ENCODE results near the gene DLEC1.

The DLEC1 gene

GRCh38 chr3:38015485-38015884 is 23.5 kb upstream of the DLEC1 start:
- no peak for DNase-seq (ENCODE audit: insufficient read length)
- no peak for FAIRE-seq
- TF ChIP-seq POLR2AphosphoS5 (IDR thresholded peaks at IDR 0.05; ENCODE audit: low read depth, low read length) (no peak), TAF1 (IDR thresholded peaks at IDR 0.05; ENCODE audit: borderline replicate concordance, low read depth, low read length) (no peak), POLR2A (IDR thresholded peaks at IDR 0.05; ENCODE audit: low read depth, low read length) (no peak)

- no peak for FAIRE-seq
- no peak for TF ChIP-seq POLR2A (IDR thresholded peaks at IDR 0.05; ENCODE audit: low read depth, low read length)
- no peak for TF ChIP-seq POLR2AphosphoS5 (IDR thresholded peaks at IDR 0.05; ENCODE audit: low read depth, low read length)
- TF ChIP-seq TAF1 (IDR thresholded peaks at IDR 0.05; ENCODE audit: borderline replicate concordance, low read depth, low read length): no peak
- DNase-seq (ENCODE audit: insufficient read length): no peak
Observed at GRCh38 chr3:38015984-38016383, 23.0 kb upstream of the DLEC1 start.

- no peak for FAIRE-seq
- TF ChIP-seq POLR2A (IDR thresholded peaks at IDR 0.05; ENCODE audit: low read depth, low read length): no peak
- TF ChIP-seq POLR2AphosphoS5 (IDR thresholded peaks at IDR 0.05; ENCODE audit: low read depth, low read length): no peak
- no peak for TF ChIP-seq TAF1 (IDR thresholded peaks at IDR 0.05; ENCODE audit: borderline replicate concordance, low read depth, low read length)
- DNase-seq (ENCODE audit: insufficient read length): no peak
Observed at GRCh38 chr3:38016410-38016809, 22.6 kb upstream of the DLEC1 start.

GRCh38 chr3:38016847-38017444 is 22.1 kb upstream of the DLEC1 start:
- TF ChIP-seq POLR2A (IDR thresholded peaks at IDR 0.05; ENCODE audit: low read depth, low read length): no peak
- no peak for TF ChIP-seq POLR2AphosphoS5 (IDR thresholded peaks at IDR 0.05; ENCODE audit: low read depth, low read length)
- no peak for TF ChIP-seq TAF1 (IDR thresholded peaks at IDR 0.05; ENCODE audit: borderline replicate concordance, low read depth, low read length)
- FAIRE-seq (no peak), DNase-seq (ENCODE audit: insufficient read length) (no peak)

GRCh38 chr3:38017445-38018295 is 21.3 kb upstream of the DLEC1 start:
- TF ChIP-seq POLR2AphosphoS5 (IDR thresholded peaks at IDR 0.05; ENCODE audit: low read depth, low read length) (no peak), TAF1 (IDR thresholded peaks at IDR 0.05; ENCODE audit: borderline replicate concordance, low read depth, low read length) (no peak), POLR2A (IDR thresholded peaks at IDR 0.05; ENCODE audit: low read depth, low read length) (no peak)
- no peak for FAIRE-seq

GRCh38 chr3:38018296-38019266 is 20.4 kb upstream of the DLEC1 start:
- TF ChIP-seq POLR2AphosphoS5 (IDR thresholded peaks at IDR 0.05; ENCODE audit: low read depth, low read length) (no peak), TAF1 (IDR thresholded peaks at IDR 0.05; ENCODE audit: borderline replicate concordance, low read depth, low read length) (no peak), POLR2A (IDR thresholded peaks at IDR 0.05; ENCODE audit: low read depth, low read length) (no peak)
- DNase-seq (ENCODE audit: insufficient read length) (no peak), FAIRE-seq (no peak)

More at GRCh38 chr3:38017445-38018295, 21.3 kb upstream of the DLEC1 start:
- no peak for DNase-seq (ENCODE audit: insufficient read length)

GRCh38 chr3:38019658-38020341 is 19.2 kb upstream of the DLEC1 start:
- TF ChIP-seq POLR2A (IDR thresholded peaks at IDR 0.05; ENCODE audit: low read depth, low read length): no peak
- no peak for TF ChIP-seq TAF1 (IDR thresholded peaks at IDR 0.05; ENCODE audit: borderline replicate concordance, low read depth, low read length)
- no peak for TF ChIP-seq POLR2AphosphoS5 (IDR thresholded peaks at IDR 0.05; ENCODE audit: low read depth, low read length)

GRCh38 chr3:38020342-38020726 is 18.7 kb upstream of the DLEC1 start:
- no peak for FAIRE-seq
- DNase-seq (ENCODE audit: insufficient read length): no peak
- TF ChIP-seq POLR2AphosphoS5 (IDR thresholded peaks at IDR 0.05; ENCODE audit: low read depth, low read length) (no peak), TAF1 (IDR thresholded peaks at IDR 0.05; ENCODE audit: borderline replicate concordance, low read depth, low read length) (no peak), POLR2A (IDR thresholded peaks at IDR 0.05; ENCODE audit: low read depth, low read length) (no peak)

More at GRCh38 chr3:38019658-38020341, 19.2 kb upstream of the DLEC1 start:
- FAIRE-seq (no peak), DNase-seq (ENCODE audit: insufficient read length) (no peak)

GRCh38 chr3:38021196-38021595 is 17.8 kb upstream of the DLEC1 start:
- TF ChIP-seq POLR2AphosphoS5 (IDR thresholded peaks at IDR 0.05; ENCODE audit: low read depth, low read length) (no peak), TAF1 (IDR thresholded peaks at IDR 0.05; ENCODE audit: borderline replicate concordance, low read depth, low read length) (no peak), POLR2A (IDR thresholded peaks at IDR 0.05; ENCODE audit: low read depth, low read length) (no peak)
- no peak for FAIRE-seq
- no peak for DNase-seq (ENCODE audit: insufficient read length)

- no peak for DNase-seq (ENCODE audit: insufficient read length)
- no peak for FAIRE-seq
- TF ChIP-seq TAF1 (IDR thresholded peaks at IDR 0.05; ENCODE audit: borderline replicate concordance, low read depth, low read length) (no peak), POLR2AphosphoS5 (IDR thresholded peaks at IDR 0.05; ENCODE audit: low read depth, low read length) (no peak), POLR2A (IDR thresholded peaks at IDR 0.05; ENCODE audit: low read depth, low read length) (no peak)
Observed at GRCh38 chr3:38022301-38022700, 16.7 kb upstream of the DLEC1 start.

Measured in GM12892 (cell line).